Myocyte (in vitro differentiated cells): ENCODE data around the gene YWHAQ. TPM values are rescaled to one million over a fixed set of nuclear protein-coding genes. Genes with fewer than 3 reads are reported as not detected.
"Not testable (repeated sequence)": the region's sequence is repeated elsewhere in the genome, so short reads cannot be mapped to it uniquely, and the experiment has no call there.

Experiments
- DNase-seq: peaks from one replicate; pipeline ENCODE4 v3.0.0-alpha.2; 2012; ENCODE audit warnings: low read depth
- total RNA-seq: library from RNA; depleted of rRNA; stranded (reverse); fragments of >200 nt; gene quantifications from 2 replicates; pipeline ENCODE4 v1.2.3, GENCODE V29; 2014

The YWHAQ gene
- total RNA-seq, 1 donor from 2014 or later: 222 TPM

DNA sequence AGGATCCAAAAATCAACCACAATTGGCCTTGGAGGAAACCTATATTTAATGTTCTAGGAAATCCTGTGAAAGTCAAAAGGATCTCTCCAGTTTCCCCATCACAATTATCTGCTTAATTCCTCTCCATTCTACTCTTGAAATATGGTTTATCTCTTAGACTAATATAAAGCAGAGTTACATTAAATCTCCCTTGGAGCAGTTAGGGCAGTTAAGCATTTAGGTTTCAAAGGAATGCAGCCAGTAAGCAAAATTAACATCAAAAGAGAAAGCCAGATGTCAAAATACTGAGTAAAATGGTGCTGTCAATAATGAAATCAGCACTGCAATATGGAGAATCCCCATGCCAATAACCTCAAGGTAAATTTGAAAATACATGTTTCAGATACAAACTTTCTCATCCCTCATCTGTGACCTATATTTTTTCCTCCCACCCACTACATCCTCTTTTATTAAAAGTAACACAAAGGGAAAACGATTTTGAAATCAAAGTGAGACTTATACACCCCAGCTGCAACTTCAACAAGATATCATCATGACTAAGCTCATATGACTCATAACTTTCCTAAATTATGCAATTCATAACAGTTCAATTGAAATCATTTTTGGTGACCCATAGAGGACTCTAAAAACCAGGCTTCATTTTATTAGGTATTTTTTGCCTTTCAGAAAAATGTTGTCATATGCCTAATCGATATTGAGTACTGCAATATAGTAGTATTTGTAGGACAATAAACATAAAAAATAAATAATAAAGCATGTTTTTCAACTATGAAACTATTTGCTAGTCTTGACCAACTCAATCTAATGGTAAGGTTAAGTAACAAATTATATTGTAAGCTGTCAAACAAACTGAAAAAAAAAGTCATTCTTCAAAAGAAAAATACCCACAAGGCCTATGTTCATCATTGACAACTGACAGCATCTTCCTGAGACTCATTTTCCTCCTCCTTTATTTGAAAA lies 78.3 kb downstream of the YWHAQ start:
- peak; percentile 43 for DNase-seq

DNA sequence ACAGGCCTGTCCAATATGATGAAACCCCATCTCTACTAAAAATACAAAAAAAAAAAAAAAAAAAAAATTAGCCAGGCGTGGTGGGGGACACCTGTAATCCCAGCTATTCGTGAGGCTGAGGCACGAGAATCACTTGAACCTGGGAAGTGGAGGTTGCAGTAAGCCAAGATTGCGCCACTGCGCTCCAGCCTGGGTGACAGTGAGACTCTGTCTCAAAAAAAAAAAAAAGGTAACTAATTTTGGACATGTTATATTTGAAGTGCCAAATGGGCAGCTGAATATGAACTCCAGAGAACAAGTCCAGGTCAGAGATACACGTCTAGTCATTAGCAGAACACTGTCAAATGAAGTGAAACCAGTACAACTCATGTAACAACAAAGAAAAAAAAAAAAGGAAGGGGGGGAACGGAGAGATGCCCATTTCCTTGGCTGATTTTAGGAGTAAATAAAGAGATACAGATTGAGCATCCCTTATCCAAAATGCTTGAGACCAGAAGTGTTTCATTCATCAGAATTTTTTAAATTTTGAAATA lies 79.9 kb downstream of the YWHAQ start:
- DNase-seq: not testable (repeated sequence)

DNA sequence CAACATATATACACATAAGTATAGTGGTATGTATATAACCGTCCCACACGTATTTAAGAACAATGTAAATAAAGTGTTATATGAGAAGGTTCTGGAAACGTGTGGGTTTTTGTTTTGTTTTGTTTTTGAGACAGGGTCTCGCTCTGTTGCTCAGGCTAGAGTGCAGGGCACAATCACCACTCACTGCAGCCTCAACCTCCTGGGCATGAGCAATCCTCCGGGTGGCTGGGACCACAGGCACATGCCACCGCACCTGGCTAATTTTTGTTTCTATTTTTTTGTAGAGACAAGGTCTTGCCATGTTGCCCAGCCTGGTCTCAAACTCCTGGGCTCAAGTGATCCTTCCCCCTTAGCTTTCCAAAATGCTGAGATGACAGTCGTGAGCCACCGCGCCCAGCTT lies 81.4 kb downstream of the YWHAQ start:
- DNase-seq: no peak

DNA sequence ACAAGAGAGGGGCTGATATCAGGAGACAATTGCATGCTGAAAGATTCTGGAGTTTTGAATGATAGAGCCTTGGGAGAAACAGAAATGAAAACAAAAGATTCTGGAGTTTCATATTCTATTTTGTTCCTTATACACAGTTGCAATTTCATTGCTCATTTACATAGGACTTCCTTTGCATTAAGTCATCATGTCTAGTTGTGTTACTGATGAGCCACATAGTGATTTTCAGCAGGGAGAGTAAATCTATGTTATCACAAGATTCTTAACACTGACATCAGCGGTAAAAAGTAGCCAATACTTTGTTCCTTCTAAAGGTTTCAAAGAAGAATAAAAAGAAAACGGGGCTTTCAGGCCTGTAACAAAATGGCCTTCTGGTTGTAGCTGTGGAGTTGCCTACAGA lies 82.3 kb downstream of the YWHAQ start:
- no peak for DNase-seq

DNA sequence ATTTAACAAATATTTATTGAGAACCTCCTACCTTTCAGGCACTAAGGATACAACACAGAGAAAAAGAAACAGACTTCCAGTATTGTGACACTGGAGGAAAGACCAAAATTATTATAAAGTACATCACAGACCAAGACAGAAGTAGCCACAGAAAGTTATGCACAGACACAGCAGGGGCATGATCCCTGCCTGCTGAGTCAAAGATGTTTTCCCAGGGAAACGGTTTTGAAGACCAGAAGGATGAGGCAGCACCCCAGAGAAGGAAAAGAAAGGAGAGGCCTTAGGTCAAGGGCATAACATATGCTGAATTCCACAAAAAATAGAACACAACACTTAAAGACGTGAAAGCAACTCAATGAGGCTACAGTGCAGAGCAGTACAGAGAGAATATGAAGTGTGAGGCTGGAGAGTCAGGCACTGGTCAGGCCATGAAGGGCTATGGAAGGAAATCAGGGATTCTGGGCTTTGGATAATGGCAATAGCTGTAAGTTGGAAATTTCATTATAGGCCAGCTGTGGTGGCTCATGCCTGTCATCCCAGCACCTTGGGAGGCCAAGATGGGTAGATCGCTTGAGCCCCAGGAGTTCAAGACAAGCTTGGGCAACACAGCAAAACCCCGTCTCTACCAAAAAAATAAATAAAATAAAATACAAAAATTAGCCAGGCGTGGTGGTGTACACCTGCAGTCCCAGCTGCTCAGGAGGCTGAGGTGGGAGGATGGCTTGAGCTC lies 83.4 kb downstream of the YWHAQ start:
- peak; percentile 53 for DNase-seq

DNA sequence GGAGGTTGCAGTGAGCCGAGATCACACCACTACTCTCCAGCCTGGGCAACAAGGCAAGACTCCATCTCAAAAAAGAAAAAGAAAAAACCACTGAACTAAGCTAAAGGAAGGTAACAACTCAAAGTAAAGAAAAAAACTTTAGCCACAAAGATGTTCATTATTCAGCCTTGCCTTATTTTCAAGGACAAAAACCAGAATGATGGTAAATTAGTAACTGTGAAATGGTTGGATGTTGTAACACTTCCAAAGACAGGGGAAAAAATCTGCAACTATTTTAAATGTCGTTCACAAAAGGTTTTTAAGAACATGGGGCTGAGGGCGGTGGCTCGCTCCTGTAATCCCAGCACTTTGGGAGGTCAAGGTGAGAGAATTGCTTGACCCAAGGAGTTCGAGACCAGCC lies 85.3 kb downstream of the YWHAQ start:
- no peak for DNase-seq

DNA sequence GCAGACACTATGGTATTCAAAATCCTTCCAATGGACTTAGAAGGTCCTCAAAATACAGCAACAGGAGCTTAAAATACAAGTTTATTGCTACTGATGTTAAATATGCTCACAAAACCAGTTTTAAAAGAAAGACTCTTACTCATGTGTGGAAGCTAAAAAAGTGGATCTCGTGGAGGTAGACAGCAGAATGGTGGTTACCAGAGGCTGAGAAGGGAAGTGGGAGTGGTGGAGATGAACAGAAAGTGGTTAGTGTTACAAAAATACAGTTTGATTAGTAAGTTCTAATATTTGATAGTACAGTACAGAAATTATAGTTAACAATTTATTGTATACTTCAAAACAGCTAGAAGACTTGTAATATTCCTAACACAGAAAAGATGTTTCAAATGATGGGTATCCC lies 87.2 kb downstream of the YWHAQ start:
- no peak for DNase-seq

DNA sequence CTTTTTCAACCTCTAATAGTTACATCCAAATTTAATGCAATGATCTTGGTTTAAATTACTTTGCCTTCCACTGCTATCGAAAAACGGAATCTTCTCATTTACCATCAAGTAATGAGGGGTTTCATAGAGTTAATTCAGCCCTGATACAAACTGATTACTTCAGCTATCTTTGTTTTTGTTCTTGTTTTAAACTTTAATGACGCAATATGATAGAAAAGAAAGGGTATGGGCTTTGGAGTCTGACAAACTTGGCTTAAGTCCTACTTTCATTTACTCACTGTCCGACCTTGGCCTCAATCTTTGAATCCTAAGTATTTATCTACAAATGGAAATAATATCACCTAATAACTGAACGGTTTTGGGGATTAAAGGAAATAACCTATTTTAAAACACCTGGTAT lies 91.3 kb downstream of the YWHAQ start:
- DNase-seq: no peak

DNA sequence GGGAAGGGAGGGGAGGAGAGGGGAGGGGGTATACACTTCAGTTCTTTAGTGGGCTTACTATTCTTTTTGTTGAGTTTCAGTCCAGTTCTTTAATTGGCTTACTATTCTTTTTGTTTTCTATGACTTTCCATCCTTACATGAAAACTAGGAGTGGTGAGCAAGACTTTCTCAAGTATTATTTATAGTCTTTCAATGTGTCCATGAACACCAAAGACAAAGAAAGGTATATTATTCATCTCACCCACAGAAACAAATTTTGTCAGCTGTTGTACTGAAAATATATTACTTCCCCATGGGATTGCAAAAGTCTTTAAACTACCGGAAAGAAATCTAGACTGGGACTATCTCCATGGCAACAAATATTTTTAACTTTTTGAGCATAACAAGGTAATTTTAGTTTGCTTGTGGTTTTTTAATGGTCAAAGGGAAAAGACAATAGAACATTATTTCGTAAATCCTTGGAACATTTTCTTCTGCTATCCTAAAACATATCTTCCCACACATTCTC lies 92.7 kb downstream of the YWHAQ start:
- peak; percentile 91 for DNase-seq

DNA sequence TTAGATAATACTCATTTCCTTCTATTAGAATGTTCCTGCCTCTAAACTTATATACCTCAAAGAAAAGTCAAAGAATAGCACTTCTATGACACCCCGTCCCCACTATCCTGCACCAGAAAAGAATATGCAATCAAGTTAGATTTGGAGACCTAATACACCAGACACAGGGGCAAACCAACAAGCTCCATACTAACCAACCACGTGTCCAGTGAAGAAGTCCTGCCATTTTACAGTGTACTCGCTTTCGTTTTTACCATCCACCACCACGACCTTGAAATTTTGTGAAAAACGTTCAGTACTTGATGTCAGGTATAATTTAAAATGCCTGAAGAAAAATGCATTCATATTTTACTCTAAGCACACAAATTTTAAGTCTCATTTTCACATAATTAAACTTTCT lies 94.3 kb downstream of the YWHAQ start:
- DNase-seq: no peak

DNA sequence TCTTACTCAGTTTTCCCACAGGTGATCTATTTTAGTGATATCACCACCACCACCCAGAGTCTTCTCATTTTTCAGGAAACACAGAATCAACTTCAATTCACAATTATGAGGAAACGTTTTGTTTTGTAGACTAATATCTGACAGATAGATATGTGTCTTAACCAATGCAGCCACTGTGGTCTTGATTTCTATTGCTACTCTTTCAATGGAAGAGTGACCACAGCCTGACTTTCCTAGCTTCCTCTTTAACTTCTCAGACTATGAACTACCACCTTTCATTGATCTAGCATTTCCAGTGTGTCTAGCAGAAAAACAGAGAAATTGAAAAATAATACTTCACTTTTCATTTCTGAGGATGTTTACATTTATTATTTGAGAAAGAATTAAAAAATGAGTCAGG lies 95.6 kb downstream of the YWHAQ start:
- DNase-seq: no peak

Other genes with a start within 250 kb of the YWHAQ start
- gene ITGB1BP1, start 207.5 kb downstream of the YWHAQ start, total RNA-seq: 45.9 and 47.4 TPM in 2 replicates
- gene CPSF3, start 207.3 kb downstream of the YWHAQ start, total RNA-seq: 44.0 and 45.3 TPM in 2 replicates
- gene IAH1, start 156.4 kb downstream of the YWHAQ start, total RNA-seq: 71.4 and 81.8 TPM in 2 replicates
- 45.7 and 64.9 TPM in 2 replicates for gene ADAM17, start 75.2 kb downstream of the YWHAQ start, total RNA-seq
- 7.0 and 15.8 TPM in 2 replicates for gene TAF1B, start 212.5 kb upstream of the YWHAQ start, total RNA-seq